Measurements from ENCODE around the gene METRNL.
"Not testable (repeated sequence)": the region's sequence is repeated elsewhere in the genome, so short reads cannot be mapped to it uniquely, and the experiment has no call there.

DNA sequence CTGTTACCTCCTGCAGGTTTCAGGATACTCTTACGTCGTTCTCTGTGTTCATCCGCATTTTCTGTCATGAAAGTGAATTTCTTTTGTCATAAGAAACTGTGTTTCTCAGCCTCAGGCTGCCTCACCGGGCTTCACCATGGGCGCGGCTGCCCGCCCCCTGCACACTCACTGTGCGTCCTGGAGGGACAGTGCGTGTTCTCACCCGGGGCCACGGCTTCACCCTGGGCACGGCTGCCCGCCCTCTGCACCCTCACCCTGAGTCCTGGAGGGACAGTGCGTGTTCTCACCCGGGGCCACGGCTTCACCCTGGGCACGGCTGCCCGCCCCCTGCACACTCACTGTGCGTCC lies 12.9 kb upstream of the METRNL start:
- TF ChIP-seq EZH2 (IDR thresholded peaks at IDR 0.05; ENCODE audit: borderline replicate concordance, low read length): not testable (repeated sequence)
- TF ChIP-seq, protein P1, sequence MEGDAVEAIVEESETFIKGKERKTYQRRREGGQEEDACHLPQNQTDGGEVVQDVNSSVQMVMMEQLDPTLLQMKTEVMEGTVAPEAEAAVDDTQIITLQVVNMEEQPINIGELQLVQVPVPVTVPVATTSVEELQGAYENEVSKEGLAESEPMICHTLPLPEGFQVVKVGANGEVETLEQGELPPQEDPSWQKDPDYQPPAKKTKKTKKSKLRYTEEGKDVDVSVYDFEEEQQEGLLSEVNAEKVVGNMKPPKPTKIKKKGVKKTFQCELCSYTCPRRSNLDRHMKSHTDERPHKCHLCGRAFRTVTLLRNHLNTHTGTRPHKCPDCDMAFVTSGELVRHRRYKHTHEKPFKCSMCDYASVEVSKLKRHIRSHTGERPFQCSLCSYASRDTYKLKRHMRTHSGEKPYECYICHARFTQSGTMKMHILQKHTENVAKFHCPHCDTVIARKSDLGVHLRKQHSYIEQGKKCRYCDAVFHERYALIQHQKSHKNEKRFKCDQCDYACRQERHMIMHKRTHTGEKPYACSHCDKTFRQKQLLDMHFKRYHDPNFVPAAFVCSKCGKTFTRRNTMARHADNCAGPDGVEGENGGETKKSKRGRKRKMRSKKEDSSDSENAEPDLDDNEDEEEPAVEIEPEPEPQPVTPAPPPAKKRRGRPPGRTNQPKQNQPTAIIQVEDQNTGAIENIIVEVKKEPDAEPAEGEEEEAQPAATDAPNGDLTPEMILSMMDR (IDR thresholded peaks at IDR 0.05; ENCODE audit: low read length): not testable (repeated sequence)

Data from OCI-LY1 (cell line).